NCI-H345 treated with DMSO at 0.1 percent for 48 hours (cell line): ENCODE measurements around the gene TMEM94.
"Not testable (repeated sequence)": the region's sequence is repeated elsewhere in the genome, so short reads cannot be mapped to it uniquely, and the experiment has no call there.

Source experiments
- DNase-seq: peaks from one replicate; lab custom pipeline; 2025; ENCODE audit not compliant: unreplicated experiment; lab: John Stamatoyannopoulos, UW

TMEM94 gene

GRCh38 chr17:75445296-75445695, 11.1 kb upstream of the TMEM94 start:
- DNase-seq = no peak

- DNase-seq = not testable (repeated sequence)
These were observed 10.5 kb upstream of the TMEM94 start for GRCh38 chr17:75445896-75446295.

DNA sequence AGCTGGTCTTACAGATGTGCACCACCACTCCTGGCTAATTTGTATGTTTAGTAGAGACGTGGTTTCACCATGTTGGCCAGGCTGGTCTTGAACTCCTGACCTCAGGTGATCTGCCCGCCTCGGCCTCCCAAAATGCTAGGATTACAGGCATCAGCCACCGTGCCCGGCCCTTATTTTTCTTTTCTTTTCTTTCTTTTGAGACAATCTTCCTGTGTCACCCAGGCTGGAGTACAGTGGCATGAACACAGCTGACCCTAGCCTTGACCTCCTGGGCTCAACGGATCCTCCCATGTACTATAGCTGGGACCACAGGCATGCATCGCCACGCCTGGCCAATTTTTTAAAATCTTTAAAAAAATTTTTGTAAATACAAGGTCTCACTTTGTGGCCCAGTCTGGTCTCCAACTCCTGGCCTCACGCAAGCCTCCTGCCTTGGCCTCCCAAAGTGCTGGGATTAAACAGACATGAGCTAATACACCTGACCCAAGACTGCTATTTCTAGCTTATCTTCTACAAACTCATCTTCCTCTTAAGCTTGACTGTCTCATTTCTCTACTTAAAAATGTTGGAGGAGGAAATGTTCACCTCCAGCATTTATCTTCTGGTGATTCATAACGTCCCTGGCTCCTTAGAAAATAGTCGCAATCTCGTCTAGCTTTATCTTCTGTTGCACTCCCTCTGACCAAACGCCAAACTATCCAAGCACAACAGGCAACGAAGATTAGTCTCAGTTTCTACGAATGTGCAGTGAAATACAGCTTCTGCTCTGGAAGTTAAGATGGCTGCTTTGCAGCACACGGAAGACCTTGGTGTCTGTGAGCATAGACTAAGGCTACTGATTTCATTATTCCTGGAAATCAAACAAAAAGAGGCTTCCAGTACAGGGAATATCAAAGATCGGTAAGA, 8.2 kb upstream of the TMEM94 start:
- no peak for DNase-seq

DNA sequence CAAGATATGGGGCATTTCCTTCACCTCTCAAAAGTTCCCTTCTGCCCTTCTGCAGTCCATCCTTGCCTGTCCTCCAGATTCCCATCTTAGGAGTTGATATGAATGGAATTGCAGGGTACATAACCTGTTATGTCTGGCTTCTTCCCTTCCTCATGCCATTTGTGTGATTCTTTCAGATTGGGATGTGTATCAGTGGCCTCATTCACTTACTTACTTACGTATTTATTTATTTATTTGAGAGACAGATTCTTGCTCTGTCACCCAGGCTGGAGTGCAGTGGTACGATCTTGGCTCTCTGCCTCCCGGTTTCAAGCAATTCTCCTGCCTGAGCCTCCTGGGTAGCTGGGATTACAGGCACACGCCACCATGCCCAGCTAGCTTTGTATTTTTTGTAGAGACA, 6.2 kb upstream of the TMEM94 start:
- no peak for DNase-seq

DNA sequence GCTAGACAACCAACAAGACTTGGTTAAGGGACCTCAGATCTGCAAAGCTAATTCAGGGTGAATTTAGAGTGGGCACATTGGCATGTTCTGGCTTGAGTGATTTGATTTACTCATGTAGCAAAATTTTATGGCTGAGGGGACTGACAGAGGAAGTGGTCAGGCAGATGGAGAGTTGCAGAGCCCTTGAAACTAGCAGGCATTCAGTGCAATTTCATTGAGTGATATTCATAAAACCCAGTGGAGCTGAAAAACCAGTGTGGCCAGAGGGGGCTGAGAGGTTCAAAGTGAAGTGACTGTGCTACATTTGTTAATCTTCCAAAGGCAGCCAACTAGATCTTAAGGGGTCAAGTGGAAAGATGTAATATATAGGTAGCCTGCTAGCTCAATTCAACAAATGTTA, 2.2 kb upstream of the TMEM94 start:
- no peak for DNase-seq

GRCh38 chr17:75454672-75455071, 1.8 kb upstream of the TMEM94 start:
- DNase-seq = not testable (repeated sequence)

DNA sequence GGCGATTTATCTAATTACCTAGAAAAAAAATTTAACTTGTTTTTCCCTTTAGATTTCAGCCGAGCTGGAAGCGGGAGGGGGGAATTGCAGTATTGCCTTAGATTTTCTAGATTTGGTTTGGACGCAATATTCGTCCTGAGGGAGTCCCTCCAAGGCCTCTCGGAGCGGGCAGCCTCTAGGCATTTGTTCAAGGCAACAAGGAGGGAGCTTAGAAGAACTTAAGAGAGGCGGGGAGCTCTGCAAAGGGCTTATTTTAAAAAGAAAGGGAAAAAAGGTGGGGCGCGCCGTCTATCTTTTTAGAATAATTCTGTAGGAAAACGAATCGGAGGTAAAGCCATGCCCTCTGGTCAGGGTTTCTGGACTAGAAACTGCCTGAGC, 407 bp upstream of the TMEM94 start:
- no peak for DNase-seq

- peak; percentile 48 for DNase-seq
These were observed 716 bp downstream of the TMEM94 start for GRCh38 chr17:75457047-75457654.

DNA sequence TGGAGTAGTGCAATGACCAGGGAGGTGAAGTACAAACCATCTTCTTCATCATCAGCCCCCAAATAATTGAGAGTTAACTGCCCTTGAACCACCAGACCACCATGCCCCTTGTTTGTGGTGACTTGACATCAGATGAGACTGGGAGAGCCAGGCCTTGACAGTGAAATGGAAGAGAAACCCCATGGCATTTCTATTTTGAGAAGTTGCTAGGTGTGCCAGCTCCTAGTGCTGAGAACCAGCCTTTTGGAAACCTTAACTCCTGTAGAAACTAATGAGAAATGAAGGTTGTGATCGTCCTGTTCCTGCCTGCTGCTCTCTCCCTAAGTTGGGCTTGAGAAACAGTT, 2.8 kb downstream of the TMEM94 start:
- DNase-seq = no peak

DNA sequence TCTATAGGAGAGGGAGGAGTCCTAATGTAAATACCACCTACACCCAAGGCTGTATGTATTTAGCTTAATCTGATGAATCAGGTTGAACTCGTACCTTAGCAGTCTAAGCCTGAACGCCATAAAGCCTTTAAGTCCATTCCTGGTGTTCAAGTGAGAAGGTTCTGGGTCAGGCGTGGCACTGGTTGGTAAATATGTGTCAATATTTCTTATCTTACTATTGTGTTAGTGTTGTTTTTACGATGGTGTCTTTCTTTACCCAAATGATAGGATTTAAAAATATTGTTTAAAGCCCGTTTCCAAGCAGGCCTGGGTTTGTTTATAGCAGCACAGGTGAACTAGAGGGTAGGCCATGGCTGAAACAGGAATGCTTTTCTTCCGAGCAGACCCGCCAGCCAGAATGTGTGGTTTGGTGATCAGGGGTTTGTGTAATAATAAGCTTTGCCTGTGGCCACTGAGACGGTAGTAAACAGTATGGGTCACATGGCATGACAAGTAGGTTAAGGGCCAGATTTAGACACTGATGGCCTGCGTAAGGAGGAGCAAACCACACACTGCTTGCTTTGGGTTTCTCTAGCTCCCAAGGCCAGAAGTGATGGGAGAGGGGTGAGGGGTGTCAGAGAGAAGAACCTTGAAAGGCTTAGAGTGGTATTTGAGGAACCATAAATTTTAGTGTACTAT, 3.3 kb downstream of the TMEM94 start:
- DNase-seq = no peak

DNA sequence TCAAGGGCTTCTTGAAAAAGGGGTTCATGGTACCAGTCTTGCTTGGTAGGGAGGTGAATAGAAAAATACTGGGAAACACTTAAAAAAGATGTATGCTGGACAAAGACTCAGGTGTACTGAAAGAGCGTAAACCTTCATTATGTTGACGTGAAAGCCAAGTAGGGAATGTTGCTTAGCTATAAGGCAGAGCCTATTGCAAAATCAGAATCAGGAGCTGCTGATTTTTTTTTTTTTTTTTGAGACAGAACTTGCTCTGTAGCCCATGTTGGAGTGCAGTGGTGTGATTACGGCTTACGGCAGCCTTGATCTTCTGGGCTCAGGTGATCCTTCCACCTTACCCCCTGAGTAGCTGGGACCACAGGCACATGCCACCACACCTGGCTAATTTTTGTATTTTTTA, 3.9 kb downstream of the TMEM94 start:
- no peak for DNase-seq

DNA sequence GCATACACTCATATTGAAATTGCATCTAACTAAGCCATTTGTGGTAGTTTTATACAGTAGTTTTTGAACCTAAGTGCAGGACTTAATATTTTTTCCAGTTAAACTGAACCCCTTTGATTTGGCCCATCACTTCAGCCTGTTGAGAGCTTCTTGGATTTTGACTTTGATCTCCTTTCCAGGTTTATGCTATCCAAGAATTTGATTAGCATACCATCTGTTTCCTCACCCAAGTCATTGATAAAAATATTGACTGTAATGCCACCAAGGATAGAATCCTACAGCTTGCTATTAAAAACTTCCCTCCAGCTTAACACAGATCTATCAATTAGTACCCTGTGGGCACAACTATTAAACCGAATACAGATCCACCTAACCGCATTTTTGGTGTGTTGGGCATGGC, 7.2 kb downstream of the TMEM94 start:
- no peak for DNase-seq

GRCh38 chr17:75465039-75465438, 8.6 kb downstream of the TMEM94 start:
- no peak for DNase-seq

- no peak for DNase-seq
These were observed 11.9 kb downstream of the TMEM94 start for GRCh38 chr17:75468291-75468754.

DNA sequence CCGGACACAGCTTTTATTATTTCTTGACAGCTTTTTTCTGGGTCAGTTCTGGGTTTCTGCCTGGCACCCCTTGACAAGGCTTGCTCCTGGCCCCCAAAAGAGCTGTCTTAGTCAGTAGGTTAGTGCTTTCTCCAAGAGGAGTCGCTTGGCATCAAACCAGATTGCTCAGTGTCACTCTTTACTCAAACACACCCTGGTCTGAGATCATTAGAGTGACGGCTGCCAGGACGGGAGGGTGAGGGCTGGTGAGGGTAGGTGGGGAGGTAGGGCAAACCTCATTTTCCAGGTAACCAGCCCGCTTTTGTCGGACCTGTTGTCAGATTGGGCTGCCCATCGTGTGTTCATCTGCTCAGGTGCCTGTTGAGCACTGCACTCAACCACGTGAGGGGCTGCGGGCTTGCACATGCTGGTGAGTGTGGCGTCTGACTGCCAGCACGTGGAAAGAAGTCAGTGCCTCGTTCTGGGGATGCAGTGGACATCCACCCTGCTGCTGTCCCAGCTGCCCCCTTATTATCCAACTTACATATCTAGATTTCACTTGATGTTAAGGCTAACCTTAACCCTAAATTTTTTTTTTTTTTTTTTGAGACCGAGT, 12.4 kb downstream of the TMEM94 start:
- no peak for DNase-seq

GRCh38 chr17:75471207-75471606, 14.8 kb downstream of the TMEM94 start:
- no peak for DNase-seq

DNA sequence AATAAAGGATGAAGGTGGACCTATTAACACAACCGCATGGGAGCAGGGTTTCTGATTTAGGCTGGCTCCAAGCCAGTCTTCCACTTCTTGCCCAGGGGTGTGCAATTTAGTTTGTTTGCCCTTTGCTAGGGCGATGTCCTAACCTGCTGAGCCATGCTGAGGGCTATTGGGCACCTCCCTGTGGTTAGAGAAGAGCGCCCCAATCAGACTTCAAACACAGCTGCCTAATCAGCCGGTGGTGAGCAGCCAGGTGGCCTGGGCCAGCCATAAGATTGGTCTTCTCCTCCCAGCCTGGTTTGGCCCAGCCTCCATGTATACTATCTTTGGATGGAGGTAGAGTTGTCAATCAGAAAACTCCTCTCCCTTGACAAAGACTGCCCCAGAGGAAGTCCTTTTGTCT, 15.7 kb downstream of the TMEM94 start:
- peak; percentile 69 for DNase-seq

DNA sequence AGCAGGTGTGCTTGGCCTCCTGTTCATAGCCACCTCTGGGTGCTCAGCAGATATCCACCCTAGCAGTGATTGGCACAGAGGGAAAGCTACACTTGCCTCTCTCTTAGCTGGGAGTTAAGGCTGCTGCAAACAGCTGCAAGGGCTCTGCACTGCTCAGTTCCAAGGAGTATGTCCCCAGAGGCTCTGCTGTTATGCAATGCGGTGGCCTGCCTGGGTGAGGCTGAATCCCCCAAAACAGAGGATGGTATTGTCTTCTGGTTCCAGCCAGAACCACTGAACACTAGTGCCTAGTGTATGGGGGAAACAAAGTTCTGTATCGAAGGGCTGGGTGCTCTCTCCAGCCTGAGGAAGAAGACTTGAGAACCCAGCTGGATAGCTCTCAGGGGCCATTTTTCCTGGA, 16.8 kb downstream of the TMEM94 start:
- no peak for DNase-seq

DNA sequence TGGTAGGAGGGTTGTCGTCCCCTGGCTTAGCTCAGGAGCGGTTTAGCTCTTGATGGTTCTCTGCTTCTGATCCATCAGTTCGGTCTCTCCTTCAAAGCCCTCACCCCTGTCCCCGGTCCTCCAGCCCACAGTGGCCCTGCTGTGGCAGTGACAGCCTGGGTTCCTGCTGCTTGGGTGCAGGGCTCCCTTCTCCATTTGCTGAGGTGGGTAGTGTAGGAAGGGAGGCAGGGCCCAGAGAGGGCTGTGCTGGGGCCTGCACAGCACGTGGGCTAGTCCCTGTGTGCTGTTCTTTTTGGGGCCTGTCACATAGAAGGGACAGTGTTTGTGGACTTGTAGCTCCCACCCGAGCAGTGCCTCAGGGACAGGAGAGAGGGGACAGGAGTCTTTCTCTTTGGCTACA, 18.3 kb downstream of the TMEM94 start:
- no peak for DNase-seq

GRCh38 chr17:75475144-75475835, 18.9 kb downstream of the TMEM94 start:
- no peak for DNase-seq

- DNase-seq = no peak
These were observed 19.4 kb downstream of the TMEM94 start for GRCh38 chr17:75475851-75476250.
